Measurements from ENCODE around the gene RPS27L. TPM values are rescaled to one million over a fixed set of nuclear protein-coding genes. Genes with fewer than 3 reads are reported as not detected.

The RPS27L gene
- total and polyA plus RNA-seq, 2 experiments from 2014 or later = 85.9 to 1,011 TPM

- no peak for TF ChIP-seq EZH2 (IDR thresholded peaks at IDR 0.05; ENCODE audit: low read depth, unreplicated experiment)
- TF ChIP-seq STAT1 (IDR thresholded peaks at IDR 0.05; ENCODE audit: unreplicated experiment) = no peak
- TF ChIP-seq EZH2phosphoT487 (IDR thresholded peaks at IDR 0.05; ENCODE audit: unreplicated experiment) = no peak
- no peak for TF ChIP-seq ZNF114 (CRISPR knock-in tag; IDR thresholded peaks at IDR 0.05)
- TF ChIP-seq ZNF331 (CRISPR knock-in tag; IDR thresholded peaks at IDR 0.05; ENCODE audit: low read depth) = no peak
- no peak for TF ChIP-seq ZNF462 (CRISPR knock-in tag; IDR thresholded peaks at IDR 0.05)
- TF ChIP-seq CREB1 (CRISPR knock-in tag; IDR thresholded peaks at IDR 0.05; ENCODE audit: low read depth) = no peak
- no peak for TF ChIP-seq POLR2AphosphoS5 (IDR thresholded peaks at IDR 0.05; ENCODE audit: low read depth)
- TF ChIP-seq JUNB (IDR thresholded peaks at IDR 0.05; ENCODE audit: unreplicated experiment) = no peak
These were observed 52.5 kb downstream of the RPS27L start (continued) for GRCh38 chr15:63104727-63105126.

GRCh38 chr15:63103416-63103815 lies 53.9 kb downstream of the RPS27L start:
- Mint-ChIP-seq H3K36me3 (ENCODE audit: low read depth) (peaks cover 9% of the 10 kb centered on the region; the same call in 2 of the 3 replicates), H3K4me1 (no peaks in the 10 kb centered on the region), H3K27me3 (ENCODE audit: insufficient read depth, low read depth, poor library complexity) (no peaks in the 10 kb centered on the region), H3K27ac (no peak overlapping the region), H3K4me3 (no peak overlapping the region), H3K9me3 (peaks cover 19% of the 10 kb centered on the region)
- H3K4me2 ChIP-seq = no peak overlapping the region
- H3K79me2 ChIP-seq (replicated peaks; ENCODE audit: insufficient read depth) = no peaks in the 10 kb centered on the region
- TF ChIP-seq NANOG (IDR thresholded peaks at IDR 0.05; ENCODE audit: borderline replicate concordance) (no peak), JUNB (IDR thresholded peaks at IDR 0.05; ENCODE audit: unreplicated experiment) (no peak), POLR2AphosphoS5 (IDR thresholded peaks at IDR 0.05; ENCODE audit: low read depth) (no peak), ZNF331 (CRISPR knock-in tag; IDR thresholded peaks at IDR 0.05; ENCODE audit: low read depth) (no peak), CTCF (conservative IDR thresholded peaks at IDR 0.05; ENCODE audit: low read depth in 2 of 2) (no peak), REST (IDR thresholded peaks at IDR 0.05; ENCODE audit: unreplicated experiment) (no peak)
- H3F3A ChIP-seq (replicated peaks; ENCODE audit: low read depth) = no peaks in the 10 kb centered on the region
- H3K4me1 ChIP-seq (ENCODE audit: insufficient read depth) = no peaks in the 10 kb centered on the region
- H3K27ac ChIP-seq (ENCODE audit: low read depth) = no peak overlapping the region
- no peaks in the 10 kb centered on the region for H3K9me2 ChIP-seq (ENCODE audit: insufficient read depth)
- no peak for DNase-seq (ENCODE audit: low spot score)
- H3K36me3 ChIP-seq (ENCODE audit: insufficient read depth) = no peaks in the 10 kb centered on the region
- H4K20me1 ChIP-seq (replicated peaks; ENCODE audit: insufficient read depth) = no peaks in the 10 kb centered on the region
- H3K27me3 ChIP-seq (ENCODE audit: insufficient read depth) = no peaks in the 10 kb centered on the region
- H3K4me3 ChIP-seq = no peak overlapping the region
- 0 out of 2 replicates have a peak overlapping the region, but pooled peaks have one; percentile 2 for H2AFZ ChIP-seq
- ATAC-seq = no peak

All from GM23338 (cell line).